HL-60 (cell line): ENCODE results near the gene PDE4B.

Experiments used
- GABPA ChIP-seq: IDR thresholded peaks from 2 replicates; pipeline ENCODE4 v1.6.1; 2012; ENCODE audit warnings: low read depth
- TF ChIP-seq, protein P1 (sequence below): IDR thresholded peaks from one replicate; pipeline ENCODE4 v1.5.1; 2011; ENCODE audit warnings: low read length, control low read depth, inconsistent platforms; ENCODE audit not compliant: insufficient read depth
- TF ChIP-seq, protein P2 (sequence below): IDR thresholded peaks from 2 replicates; pipeline ENCODE4 v1.6.1; 2012; ENCODE audit warnings: low read depth; ENCODE audit not compliant: insufficient replicate concordance

DNA sequence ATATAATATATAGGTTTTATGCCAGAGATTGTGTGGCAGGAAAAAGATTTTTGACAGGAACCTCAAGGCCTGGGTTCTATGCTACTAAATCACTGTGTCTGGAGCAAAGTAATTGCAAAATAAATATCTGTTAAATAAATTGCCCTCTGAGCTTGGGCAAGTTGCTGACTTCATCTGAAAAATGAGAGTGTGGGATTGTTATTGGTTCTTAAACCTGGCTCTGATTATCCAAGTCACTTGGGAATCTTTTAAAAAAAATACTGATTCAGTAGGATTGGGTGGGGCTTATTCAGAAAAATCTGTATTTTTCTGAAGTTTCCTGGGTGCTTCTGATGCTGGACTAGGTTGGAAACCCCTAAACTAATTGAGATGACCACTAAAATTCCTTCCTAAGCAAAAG, 567.1 kb downstream of the PDE4B start:
- TF ChIP-seq, protein P1, sequence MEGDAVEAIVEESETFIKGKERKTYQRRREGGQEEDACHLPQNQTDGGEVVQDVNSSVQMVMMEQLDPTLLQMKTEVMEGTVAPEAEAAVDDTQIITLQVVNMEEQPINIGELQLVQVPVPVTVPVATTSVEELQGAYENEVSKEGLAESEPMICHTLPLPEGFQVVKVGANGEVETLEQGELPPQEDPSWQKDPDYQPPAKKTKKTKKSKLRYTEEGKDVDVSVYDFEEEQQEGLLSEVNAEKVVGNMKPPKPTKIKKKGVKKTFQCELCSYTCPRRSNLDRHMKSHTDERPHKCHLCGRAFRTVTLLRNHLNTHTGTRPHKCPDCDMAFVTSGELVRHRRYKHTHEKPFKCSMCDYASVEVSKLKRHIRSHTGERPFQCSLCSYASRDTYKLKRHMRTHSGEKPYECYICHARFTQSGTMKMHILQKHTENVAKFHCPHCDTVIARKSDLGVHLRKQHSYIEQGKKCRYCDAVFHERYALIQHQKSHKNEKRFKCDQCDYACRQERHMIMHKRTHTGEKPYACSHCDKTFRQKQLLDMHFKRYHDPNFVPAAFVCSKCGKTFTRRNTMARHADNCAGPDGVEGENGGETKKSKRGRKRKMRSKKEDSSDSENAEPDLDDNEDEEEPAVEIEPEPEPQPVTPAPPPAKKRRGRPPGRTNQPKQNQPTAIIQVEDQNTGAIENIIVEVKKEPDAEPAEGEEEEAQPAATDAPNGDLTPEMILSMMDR: no peak
- TF ChIP-seq GABPA: no peak
- TF ChIP-seq, protein P2, sequence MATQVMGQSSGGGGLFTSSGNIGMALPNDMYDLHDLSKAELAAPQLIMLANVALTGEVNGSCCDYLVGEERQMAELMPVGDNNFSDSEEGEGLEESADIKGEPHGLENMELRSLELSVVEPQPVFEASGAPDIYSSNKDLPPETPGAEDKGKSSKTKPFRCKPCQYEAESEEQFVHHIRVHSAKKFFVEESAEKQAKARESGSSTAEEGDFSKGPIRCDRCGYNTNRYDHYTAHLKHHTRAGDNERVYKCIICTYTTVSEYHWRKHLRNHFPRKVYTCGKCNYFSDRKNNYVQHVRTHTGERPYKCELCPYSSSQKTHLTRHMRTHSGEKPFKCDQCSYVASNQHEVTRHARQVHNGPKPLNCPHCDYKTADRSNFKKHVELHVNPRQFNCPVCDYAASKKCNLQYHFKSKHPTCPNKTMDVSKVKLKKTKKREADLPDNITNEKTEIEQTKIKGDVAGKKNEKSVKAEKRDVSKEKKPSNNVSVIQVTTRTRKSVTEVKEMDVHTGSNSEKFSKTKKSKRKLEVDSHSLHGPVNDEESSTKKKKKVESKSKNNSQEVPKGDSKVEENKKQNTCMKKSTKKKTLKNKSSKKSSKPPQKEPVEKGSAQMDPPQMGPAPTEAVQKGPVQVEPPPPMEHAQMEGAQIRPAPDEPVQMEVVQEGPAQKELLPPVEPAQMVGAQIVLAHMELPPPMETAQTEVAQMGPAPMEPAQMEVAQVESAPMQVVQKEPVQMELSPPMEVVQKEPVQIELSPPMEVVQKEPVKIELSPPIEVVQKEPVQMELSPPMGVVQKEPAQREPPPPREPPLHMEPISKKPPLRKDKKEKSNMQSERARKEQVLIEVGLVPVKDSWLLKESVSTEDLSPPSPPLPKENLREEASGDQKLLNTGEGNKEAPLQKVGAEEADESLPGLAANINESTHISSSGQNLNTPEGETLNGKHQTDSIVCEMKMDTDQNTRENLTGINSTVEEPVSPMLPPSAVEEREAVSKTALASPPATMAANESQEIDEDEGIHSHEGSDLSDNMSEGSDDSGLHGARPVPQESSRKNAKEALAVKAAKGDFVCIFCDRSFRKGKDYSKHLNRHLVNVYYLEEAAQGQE: no peak
